Tibial nerve (tissue), 4 donors: ENCODE data around the gene PROM1. TPM values are rescaled to one million over a fixed set of nuclear protein-coding genes. Genes with fewer than 3 reads are reported as not detected.

Experiments used
- DNase-seq, 2 donors: peaks; one replicate each; pipeline ENCODE4 v3.0.0-alpha.2; 2019; ENCODE audit warnings: low spot score in 2 of 2
- H3K27ac ChIP-seq, 4 donors: fragments of 200-600 bp; sonication (generic) in 3 of 4; one replicate each; pipeline ENCODE4 v1.5.1; 2017 to 2019; ENCODE audit warnings: mild to moderate bottlenecking in 1 of 4
- H3K27me3 ChIP-seq, 2 donors: fragments of 200-600 bp; sonication (generic) in 1 of 2; one replicate each; pipeline versions ENCODE4 v1.5.1 to v1.6.0; 2017 to 2019
- H3K36me3 ChIP-seq, 3 donors: fragments of 200-600 bp; sonication (generic); one replicate each; pipeline ENCODE4 v1.5.1; 2018 to 2019
- H3K4me1 ChIP-seq, 4 donors: fragments of 200-600 bp; sonication (generic) in 3 of 4; one replicate each; pipeline ENCODE4 v1.5.1; 2017 to 2019
- H3K4me3 ChIP-seq, 4 donors: fragments of 200-600 bp; sonication (generic) in 3 of 4; one replicate each; pipeline ENCODE4 v1.5.1; 2017 to 2019; ENCODE audit warnings: mild to moderate bottlenecking in 1 of 4, moderate library complexity in 1 of 4
- H3K9me3 ChIP-seq, 4 donors: fragments of 200-600 bp; sonication (generic) in 3 of 4; one replicate each; pipeline ENCODE4 v1.5.1; 2017 to 2019
- EP300 ChIP-seq, 2 donors: sonication (generic); formaldehyde crosslinking; IDR thresholded peaks; one replicate each; pipeline ENCODE4 v1.6.1; 2017; ENCODE audit warnings: antibody characterized with exemption in 2 of 2, mild to moderate bottlenecking in 1 of 2
- POLR2A ChIP-seq, 2 donors: fragments of 450-650 bp; IDR thresholded peaks; one replicate each; pipeline ENCODE4 v1.6.1; 2017; ENCODE audit warnings: antibody characterized with exemption in 2 of 2, mild to moderate bottlenecking in 2 of 2, moderate library complexity in 2 of 2
- WGBS, 2 donors: methylation state at CpG; one replicate each; pipeline ENCODE4 v1.1.5; 2018; 5-methylcytosine and 5-hydroxymethylcytosine counted together
- total RNA-seq, 4 donors: library from RNA; depleted of rRNA; stranded (reverse); fragments of >200 nt; gene quantifications; one replicate each; pipeline ENCODE4 v1.1.0, GENCODE V29; 2016
- TF ChIP-seq, protein P1 (sequence below), 5 experiments: fragments of 200-600 bp in 3 of 5; fragments of 450-650 bp in 2 of 5; sonication (generic) in 3 of 5; IDR thresholded peaks; one replicate each; pipeline ENCODE4 v1.5.1; 2016 to 2019; ENCODE audit warnings: antibody characterized with exemption in 5 of 5, mild to moderate bottlenecking in 3 of 5, moderate library complexity in 2 of 5

The PROM1 gene
- total RNA-seq, 4 donors from 2014 or later = not detected

DNA sequence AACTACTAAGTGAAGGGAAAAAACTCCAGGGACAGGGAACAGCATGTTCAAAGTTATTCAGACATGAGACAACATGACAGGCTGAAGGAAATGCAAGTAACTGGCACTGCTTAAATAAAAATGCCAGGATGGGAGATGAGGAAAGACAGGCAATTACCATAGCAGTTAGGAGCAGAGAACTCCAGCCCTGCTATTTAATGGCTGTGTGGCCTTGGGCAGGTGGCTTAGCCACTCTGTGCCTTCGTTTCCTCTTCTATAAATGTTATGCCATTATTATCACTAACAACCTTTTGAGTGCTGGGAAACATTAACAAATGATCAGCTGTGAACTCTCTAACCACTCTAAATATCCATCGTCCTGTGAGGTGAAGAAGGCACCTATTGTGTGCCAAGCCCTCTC lies 32.7 kb downstream of the PROM1 start:
- Histone ChIP-seq H3K4me1 (peaks cover 0 to 16% (median 0%) of the 10 kb centered on the region in 4 donors), H3K36me3 (no peaks in the 10 kb centered on the region), H3K4me3 (no peak overlapping the region), H3K27ac (no peak overlapping the region), H3K9me3 (no peaks in the 10 kb centered on the region), H3K27me3 (peaks cover 0 to 8% of the 10 kb centered on the region in 2 donors)
- 77 to 92% methylated on average over 2 of the region's 2 CpGs for WGBS, 2 donors
- no peak for DNase-seq
- TF ChIP-seq, protein P1, sequence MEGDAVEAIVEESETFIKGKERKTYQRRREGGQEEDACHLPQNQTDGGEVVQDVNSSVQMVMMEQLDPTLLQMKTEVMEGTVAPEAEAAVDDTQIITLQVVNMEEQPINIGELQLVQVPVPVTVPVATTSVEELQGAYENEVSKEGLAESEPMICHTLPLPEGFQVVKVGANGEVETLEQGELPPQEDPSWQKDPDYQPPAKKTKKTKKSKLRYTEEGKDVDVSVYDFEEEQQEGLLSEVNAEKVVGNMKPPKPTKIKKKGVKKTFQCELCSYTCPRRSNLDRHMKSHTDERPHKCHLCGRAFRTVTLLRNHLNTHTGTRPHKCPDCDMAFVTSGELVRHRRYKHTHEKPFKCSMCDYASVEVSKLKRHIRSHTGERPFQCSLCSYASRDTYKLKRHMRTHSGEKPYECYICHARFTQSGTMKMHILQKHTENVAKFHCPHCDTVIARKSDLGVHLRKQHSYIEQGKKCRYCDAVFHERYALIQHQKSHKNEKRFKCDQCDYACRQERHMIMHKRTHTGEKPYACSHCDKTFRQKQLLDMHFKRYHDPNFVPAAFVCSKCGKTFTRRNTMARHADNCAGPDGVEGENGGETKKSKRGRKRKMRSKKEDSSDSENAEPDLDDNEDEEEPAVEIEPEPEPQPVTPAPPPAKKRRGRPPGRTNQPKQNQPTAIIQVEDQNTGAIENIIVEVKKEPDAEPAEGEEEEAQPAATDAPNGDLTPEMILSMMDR (IDR thresholded peaks at IDR 0.05) = no peak
- TF ChIP-seq EP300 (IDR thresholded peaks at IDR 0.05) (no peak), POLR2A (IDR thresholded peaks at IDR 0.05) (no peak)

DNA sequence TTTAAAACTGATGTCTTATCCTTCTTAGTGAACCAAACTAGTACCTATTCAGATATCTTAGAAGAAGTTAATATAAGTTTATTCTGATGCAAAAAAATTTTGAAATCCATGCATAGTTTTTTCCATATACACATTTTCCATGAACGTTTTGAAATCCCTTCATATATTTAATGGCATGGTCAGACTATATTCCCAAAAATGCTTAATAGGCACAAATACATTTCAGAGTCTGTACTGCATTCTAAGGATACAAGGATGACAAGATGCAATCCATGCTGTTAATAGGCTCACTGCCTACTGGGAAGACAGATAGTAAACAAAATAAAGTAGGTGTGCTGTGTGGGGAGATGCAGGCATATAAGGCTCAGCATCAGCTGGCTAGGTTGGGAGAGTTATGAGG lies 33.2 kb downstream of the PROM1 start:
- peaks cover 0 to 8% of the 10 kb centered on the region in 2 donors for H3K27me3 ChIP-seq
- TF ChIP-seq, protein P1 (IDR thresholded peaks at IDR 0.05) = no peak
- TF ChIP-seq POLR2A (IDR thresholded peaks at IDR 0.05) = no peak
- no peak for TF ChIP-seq EP300 (IDR thresholded peaks at IDR 0.05)
- H3K9me3 ChIP-seq = no peaks in the 10 kb centered on the region
- 50 to 62% methylated on average over 1 of the region's 1 CpG for WGBS, 2 donors
- H3K4me3 ChIP-seq = no peak overlapping the region
- H3K4me1 ChIP-seq = peaks cover 0 to 12% (median 0%) of the 10 kb centered on the region in 4 donors
- no peak overlapping the region for H3K27ac ChIP-seq
- no peak for DNase-seq
- H3K36me3 ChIP-seq = no peaks in the 10 kb centered on the region

DNA sequence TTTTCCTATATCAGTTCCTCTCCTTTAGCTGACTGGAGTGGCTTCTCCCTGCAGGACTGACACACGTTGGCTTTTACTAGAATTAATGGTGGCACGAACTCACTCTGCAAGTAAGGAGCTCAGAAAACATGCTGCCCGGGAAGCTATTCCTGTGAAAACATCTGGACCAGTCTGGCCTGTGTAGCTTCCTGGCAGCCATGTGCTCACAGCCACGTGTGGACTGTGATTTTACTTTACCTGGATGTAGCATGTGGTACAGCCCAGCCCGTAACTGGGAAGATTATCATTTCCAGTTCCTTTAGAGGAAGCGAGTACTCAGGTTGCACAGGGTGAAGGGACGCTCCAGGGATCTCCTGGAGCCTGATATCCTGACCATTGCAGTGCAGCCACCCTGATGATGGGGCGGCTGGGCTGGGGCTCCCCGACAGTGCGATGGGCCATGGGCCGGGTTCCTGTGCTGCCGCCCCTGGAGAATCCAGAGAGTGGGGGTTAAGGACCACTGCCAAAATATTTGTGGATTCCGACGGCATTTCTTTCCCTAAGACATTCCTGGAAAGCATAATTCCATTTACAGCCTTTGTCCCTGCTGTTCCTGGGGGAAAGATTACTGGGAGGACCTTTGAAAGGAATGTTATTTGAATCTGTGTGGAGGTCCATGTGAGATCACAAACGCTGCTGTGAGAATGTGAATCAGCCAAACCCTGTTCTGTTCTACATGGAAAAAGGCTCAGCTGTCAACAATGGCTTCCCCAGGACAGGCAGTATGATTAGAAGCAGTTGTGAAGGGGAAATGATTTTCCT lies 35.0 kb downstream of the PROM1 start:
- Histone ChIP-seq H3K36me3 (no peaks in the 10 kb centered on the region), H3K4me3 (no peak overlapping the region), H3K4me1 (peaks cover 0 to 7% (median 0%) of the 10 kb centered on the region in 4 donors), H3K9me3 (no peaks in the 10 kb centered on the region), H3K27me3 (peaks cover 0 to 8% of the 10 kb centered on the region in 2 donors), H3K27ac (no peak overlapping the region)
- WGBS, 2 donors = 42 to 44% methylated on average over 15 of the region's 15 CpGs
- TF ChIP-seq, protein P1 (IDR thresholded peaks at IDR 0.05) = no peak
- TF ChIP-seq EP300 (IDR thresholded peaks at IDR 0.05) = no peak
- no peak for TF ChIP-seq POLR2A (IDR thresholded peaks at IDR 0.05)
- DNase-seq = no peak

DNA sequence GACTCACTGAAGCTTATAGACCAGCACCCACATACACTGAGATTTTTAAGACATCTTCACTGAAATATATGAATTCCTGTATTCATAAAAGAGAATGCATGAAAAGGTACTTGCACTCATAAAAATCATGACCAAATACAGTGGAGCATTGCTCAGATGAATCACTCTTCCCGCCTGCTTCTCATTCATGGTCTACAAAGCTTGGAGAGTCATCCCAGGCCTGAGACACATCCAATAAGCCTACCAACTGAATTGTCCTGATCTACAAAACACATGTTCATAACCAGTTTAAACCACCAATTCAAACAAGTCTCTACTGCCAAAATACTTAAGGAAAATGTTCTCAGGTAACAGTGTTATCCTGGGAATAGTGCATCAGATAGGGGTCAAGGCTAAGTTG lies 38.1 kb downstream of the PROM1 start:
- Histone ChIP-seq H3K27ac (no peak overlapping the region), H3K4me1 (peaks cover 0 to 7% (median 0%) of the 10 kb centered on the region in 4 donors), H3K27me3 (peaks cover 0 to 8% of the 10 kb centered on the region in 2 donors), H3K9me3 (no peaks in the 10 kb centered on the region), H3K4me3 (no peak overlapping the region), H3K36me3 (no peaks in the 10 kb centered on the region)
- 91 to 93% methylated on average over 1 of the region's 1 CpG for WGBS, 2 donors
- no peak for DNase-seq
- TF ChIP-seq, protein P1 (IDR thresholded peaks at IDR 0.05) = no peak
- TF ChIP-seq EP300 (IDR thresholded peaks at IDR 0.05) (no peak), POLR2A (IDR thresholded peaks at IDR 0.05) (no peak)
